Keratinocyte (primary cell): Measurements from ENCODE around the gene RPL38.

Source experiments
- CTCF ChIP-seq, 3 experiments: IDR thresholded peaks in 1 of 3; conservative IDR thresholded peaks in 1 of 3; optimal IDR thresholded peaks in 1 of 3; 2 replicates in 2 of 3; 3 replicates in 1 of 3; pipeline versions ENCODE3 to v1.5.1; 2011; ENCODE audit warnings: low read length in 3 of 3, mild to moderate bottlenecking in 3 of 3, moderate library complexity in 2 of 3, control low read depth in 1 of 3, inconsistent platforms in 1 of 3; ENCODE audit not compliant: insufficient read depth in 2 of 3; ENCODE audit errors: extremely low read depth in 1 of 3
- EZH2 ChIP-seq: IDR thresholded peaks from one replicate; pipeline ENCODE4 v1.6.1; 2012; ENCODE audit warnings: inconsistent platforms, mild to moderate bottlenecking, low read length, moderate library complexity

- TF ChIP-seq EZH2 = no peak
- TF ChIP-seq CTCF (optimal IDR thresholded peaks at IDR 0.05 in 1 of 3, IDR thresholded peaks at IDR 0.05 in 1 of 3, conservative IDR thresholded peaks at IDR 0.05 in 1 of 3; ENCODE audit: extremely low read depth in 1 of 3, insufficient read depth in 2 of 3, low read length in 3 of 3) = no peak
Measured at GRCh38 chr17:74157366-74157765, 46.1 kb upstream of the RPL38 start.
